MM.1S (cell line): ENCODE measurements around the gene DYNLT1.

Experiments
- CTCF ChIP-seq: fragments of 300-600 bp; sonication (generic); IDR thresholded peaks from 2 replicates; pipeline ENCODE4 v1.5.1; 2016; ENCODE audit warnings: antibody characterized with exemption, low read length, mixed read lengths
- EZH2 ChIP-seq: fragments of 300-600 bp; sonication (generic); optimal IDR thresholded peaks from 2 replicates; pipeline ENCODE3; 2017; ENCODE audit warnings: low read depth, mild to moderate bottlenecking, antibody characterized with exemption, low read length, mixed read lengths

DNA sequence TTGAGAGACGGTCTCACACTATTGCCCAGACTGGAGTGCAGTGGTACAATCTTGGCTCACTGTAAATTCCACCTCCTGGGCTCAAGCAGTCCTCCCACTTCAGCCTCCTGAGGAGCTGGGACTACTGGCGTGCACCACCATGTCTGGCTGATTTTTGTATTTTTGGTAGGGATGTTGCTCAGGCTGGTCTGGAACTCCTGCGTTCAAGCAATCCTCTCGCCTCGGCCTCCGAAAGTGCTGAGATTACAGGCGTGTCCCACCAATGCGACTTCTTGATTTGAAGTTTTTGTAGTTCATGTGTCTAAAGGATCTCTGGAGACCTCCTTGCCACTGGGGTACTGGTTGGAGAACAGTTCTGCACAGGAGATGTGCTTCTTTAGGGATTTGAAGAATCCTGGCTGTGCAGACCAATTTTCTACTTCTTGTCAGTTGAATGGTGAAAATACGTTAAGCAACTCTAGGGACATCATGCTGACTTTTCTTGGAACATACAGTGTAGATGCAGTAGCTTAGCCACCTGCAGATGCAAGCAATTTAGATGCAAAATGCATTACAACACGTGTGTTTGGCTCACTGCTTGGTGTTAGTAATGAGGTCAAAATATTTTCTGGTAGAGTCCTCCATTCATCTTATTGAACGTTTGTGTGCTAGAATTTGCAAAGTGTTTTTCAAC is 33.5 kb upstream of the DYNLT1 start:
- TF ChIP-seq EZH2 (no peak), CTCF (no peak)
